Measurements from ENCODE around the gene SH3RF1. TPM values are rescaled to one million over a fixed set of nuclear protein-coding genes. Genes with fewer than 3 reads are reported as not detected.
"Not testable (repeated sequence)": the region's sequence is repeated elsewhere in the genome, so short reads cannot be mapped to it uniquely, and the experiment has no call there.

The SH3RF1 gene
- 0.07 and 0.27 TPM in 2 replicates for total RNA-seq

DNA sequence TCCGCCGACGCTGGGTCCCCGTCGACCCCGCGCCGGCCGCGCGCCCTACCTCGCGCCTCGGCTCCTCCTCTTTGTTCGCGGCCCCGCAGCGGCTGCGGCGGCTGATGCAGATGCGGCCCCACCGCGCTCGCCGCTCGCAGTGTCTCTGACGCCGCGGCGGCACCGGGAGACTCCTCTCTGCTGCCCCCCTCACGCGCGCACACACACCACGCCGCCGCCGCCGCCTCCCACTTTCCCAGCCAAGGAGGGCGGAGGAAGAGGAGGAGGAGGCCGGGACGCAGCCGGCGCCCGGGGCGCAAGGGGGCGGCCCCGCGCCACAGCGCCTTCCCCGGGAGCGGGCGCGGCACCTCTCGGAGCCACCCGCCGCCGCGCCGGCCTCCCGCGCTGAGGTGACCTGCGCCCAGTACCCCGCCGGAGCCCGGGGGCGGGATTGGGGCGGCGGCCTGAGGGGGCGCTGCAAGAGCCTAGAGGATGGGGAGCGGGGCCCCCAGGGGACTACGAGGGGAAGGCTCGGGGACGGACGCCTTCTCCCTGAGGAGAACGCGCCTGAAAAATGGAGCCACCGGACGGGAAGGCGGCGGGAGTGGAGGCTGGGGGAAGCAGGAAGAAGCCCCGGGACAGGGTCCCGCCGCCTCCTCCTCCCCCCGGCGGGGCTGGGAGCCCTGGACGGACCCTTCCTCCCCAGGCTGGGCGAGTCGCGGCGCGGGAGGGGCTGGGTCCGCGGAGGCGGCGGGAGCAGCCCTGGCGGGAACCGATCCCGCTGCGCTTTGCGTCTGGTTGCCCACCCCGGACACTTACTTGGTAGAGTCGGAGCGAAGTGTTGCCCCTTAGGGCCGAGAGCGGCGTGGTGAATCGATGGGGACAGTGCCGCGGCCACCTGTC is at the start of gene SH3RF1:
Gene SH3RF1 (minus strand): TSS at position 147 of the 882 bp plus-strand sequence. CDS start 1,744 bp downstream, outside the sequence.
- intact Hi-C loops (cut with micrococcal nuclease): loop anchor here (2.0 to 10.0 kb wide), 4 partner anchors 141 to 346 kb away; partner anchors contain the start of gene CBR4

GRCh38 chr4:169315530-169316343 is 45.0 kb upstream of the SH3RF1 start:
- intact Hi-C loops (cut with micrococcal nuclease): no loop called here

DNA sequence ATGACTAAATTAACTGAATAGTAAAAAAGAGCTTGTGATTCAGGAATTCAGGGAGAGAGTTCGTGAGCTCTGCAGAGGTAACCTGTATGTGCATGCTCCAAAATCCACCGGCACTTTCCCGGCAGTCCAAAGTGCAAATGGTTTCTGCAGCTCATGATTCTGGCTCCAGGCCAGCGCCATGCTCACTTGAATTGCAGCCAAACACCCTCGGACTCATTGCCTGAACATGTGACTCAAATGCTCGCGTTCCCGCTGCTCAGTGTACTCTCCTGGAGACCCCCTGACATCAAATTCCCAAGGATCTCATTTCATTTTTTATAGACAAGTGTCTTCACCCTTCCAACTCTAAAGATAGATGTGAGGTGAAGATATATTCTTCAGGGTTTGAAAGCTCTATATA is 44.1 kb upstream of the SH3RF1 start:
- intact Hi-C loops (cut with micrococcal nuclease): no loop called here

- intact Hi-C loops (cut with micrococcal nuclease): no loop called here
Observed at GRCh38 chr4:169313732-169314131, 43.0 kb upstream of the SH3RF1 start.

DNA sequence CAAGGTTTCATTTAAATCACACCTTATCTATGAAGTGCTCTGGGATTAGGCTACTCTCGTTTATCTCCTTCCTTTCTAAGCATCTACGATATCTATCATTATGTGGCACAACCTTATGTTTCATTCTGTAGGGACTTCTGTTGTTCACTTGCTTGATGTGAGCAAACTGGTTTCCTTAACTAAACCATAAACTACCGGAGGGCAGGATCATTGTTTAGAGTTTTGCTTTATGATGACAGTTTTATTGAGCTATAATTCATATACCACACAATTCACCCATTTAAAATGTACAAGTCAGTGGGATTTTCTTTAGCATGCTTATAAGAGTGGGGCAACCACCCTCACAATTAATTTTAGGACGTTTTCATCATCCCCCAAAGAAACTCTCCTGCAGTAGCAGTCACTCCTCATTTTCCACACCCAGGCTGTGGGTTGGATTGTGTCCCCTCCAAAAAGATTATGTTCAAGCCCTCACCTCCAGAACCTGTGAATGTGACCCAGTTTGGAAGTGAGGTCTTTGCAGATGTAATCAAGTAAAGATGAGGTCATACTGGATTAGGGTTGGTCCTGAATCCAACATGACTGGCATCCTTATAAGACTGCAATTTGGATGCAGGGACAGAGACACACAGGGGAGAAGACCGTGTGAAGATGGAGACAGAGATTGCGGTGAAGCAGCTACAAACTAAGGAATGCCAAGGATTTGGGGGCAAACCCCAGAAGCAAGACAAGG is 42.1 kb upstream of the SH3RF1 start:
- intact Hi-C loops (cut with micrococcal nuclease): no loop called here

DNA sequence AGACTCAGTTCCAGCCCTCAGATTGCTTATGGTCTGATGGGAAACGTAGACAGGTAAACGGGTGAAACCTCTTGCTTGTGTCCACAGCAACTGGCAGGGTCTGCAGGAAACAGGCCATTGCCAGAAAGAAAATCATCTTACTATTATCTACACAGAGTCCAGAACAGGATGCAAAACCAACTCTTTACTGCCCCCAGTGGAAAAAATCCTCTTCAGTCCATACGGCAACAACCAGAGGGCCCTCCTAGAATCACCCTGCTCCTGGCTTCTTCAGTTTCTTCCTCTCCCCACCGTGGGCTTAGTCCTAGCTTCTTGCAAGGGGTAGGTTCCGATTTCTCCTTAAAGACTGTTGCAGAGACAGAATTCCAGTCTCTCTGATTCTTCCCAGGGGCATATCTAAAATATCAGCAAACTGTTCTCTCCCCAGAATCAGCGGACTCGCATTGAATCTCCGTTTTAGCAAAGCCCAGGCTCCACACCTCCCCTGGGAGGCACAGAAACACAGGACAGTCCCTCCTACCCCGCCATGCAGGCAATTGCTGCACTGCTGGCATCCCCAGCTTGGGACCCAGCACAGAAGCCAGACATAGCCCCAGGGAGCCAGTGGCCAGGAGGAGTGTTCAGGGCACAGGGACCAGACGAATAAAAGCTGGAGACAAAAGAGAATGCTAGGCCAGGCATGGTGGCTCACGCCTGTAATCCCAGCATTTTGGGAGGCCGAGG is 41.0 kb upstream of the SH3RF1 start:
- intact Hi-C loops (cut with micrococcal nuclease): loop anchor here (1.0 kb wide), 1 partner anchor 181 kb away; no protein-coding TSS in a partner anchor

GRCh38 chr4:169309326-169309967 is 38.7 kb upstream of the SH3RF1 start:
- intact Hi-C loops (cut with micrococcal nuclease): no loop called here

GRCh38 chr4:169307576-169307975 is 36.8 kb upstream of the SH3RF1 start:
- intact Hi-C loops (cut with micrococcal nuclease): no loop called here

DNA sequence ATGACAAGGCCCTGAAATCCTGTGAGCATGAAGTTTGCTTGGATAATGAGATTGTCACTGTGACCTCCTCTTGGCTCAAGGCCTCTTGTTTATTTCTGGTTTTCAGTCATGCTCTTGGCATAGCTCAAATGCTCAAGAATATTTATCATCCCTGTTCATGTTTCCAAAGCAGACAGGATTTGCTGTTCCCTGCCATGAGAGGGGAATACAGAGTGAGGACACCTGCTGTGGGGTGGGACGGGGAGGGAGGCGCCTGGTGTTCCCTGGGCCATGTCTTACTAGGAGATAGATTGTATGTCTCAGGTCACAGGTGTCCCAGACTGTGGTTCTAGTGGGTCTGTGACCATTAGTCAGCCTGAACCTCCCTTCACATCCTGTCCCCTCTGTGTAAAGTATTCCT is 34.9 kb upstream of the SH3RF1 start:
- intact Hi-C loops (cut with micrococcal nuclease): no loop called here

GRCh38 chr4:169305173-169305572 is 34.4 kb upstream of the SH3RF1 start:
- intact Hi-C loops (cut with micrococcal nuclease): no loop called here

- intact Hi-C loops (cut with micrococcal nuclease): no loop called here
Observed at GRCh38 chr4:169295822-169296221, 25.1 kb upstream of the SH3RF1 start.

- intact Hi-C loops (cut with micrococcal nuclease): no loop called here
Observed at GRCh38 chr4:169293343-169294176, 22.8 kb upstream of the SH3RF1 start.

- intact Hi-C loops (cut with micrococcal nuclease): not testable (repeated sequence)
Observed at GRCh38 chr4:169287983-169288382, 17.2 kb upstream of the SH3RF1 start.

- intact Hi-C loops (cut with micrococcal nuclease): no loop called here
Observed at GRCh38 chr4:169286562-169287301, 16.0 kb upstream of the SH3RF1 start.

- intact Hi-C loops (cut with micrococcal nuclease): no loop called here
Observed at GRCh38 chr4:169283114-169283509, 12.4 kb upstream of the SH3RF1 start.

GRCh38 chr4:169282429-169283113 is 11.8 kb upstream of the SH3RF1 start:
- intact Hi-C loops (cut with micrococcal nuclease): no loop called here

GRCh38 chr4:169279108-169279507 is 8.4 kb upstream of the SH3RF1 start:
- intact Hi-C loops (cut with micrococcal nuclease): loop anchor here (10.0 kb wide), 1 partner anchor 354 kb away; no protein-coding TSS in a partner anchor

DNA sequence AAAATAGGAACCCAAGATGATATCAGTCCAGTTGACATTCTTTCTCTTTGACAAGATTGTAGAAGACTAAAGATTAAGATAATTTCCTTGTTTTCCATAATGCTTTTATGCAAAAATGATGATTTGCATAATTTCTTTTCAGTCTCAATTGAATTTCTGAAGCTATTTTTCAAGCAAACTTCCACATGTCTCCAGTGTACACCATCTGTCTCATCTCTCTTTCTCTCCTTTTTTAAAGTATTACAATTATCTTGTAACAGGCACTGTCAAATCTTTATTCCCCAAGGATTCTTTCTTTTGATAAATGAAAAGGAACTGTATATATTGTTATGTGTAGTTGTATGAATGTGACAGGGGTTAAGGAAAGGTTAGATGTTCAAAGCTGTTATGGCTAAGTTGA is 7.9 kb upstream of the SH3RF1 start:
- intact Hi-C loops (cut with micrococcal nuclease): loop anchor here (10.0 kb wide), 1 partner anchor 354 kb away; no protein-coding TSS in a partner anchor

Data from T-helper 1 cell treated with Interleukin-12 subunit alpha and Interleukin-12 subunit beta and Interleukin-4 antibody, amounts not matched to agents 30 ng/mL and 1 ng/mL, for 36 hours (primary cell).